Measurements from ENCODE around the gene TENM3.

The TENM3 gene

GRCh38 chr4:182754895-182755294, 511.7 kb downstream of the TENM3 start:
- Histone ChIP-seq H3K9ac (ENCODE audit: low read depth, low read length) (no peak overlapping the region), H3K36me3 (ENCODE audit: insufficient read depth, low read length) (no peaks in the 10 kb centered on the region), H3K9me3 (ENCODE audit: insufficient read depth, low read length, severe bottlenecking) (no peaks in the 10 kb centered on the region), H2AFZ (ENCODE audit: low read depth, low read length) (no peak overlapping the region), H3K27ac (ENCODE audit: low read length) (no peak overlapping the region), H4K20me1 (ENCODE audit: insufficient read depth, low read length) (no peaks in the 10 kb centered on the region), H3K79me2 (ENCODE audit: insufficient read depth, low read length) (no peaks in the 10 kb centered on the region), H3K4me2 (ENCODE audit: insufficient read depth, low read length) (no peak overlapping the region), H3K4me1 (ENCODE audit: insufficient read depth, low read length) (no peaks in the 10 kb centered on the region), H3K4me3 (ENCODE audit: low read depth in 1 of 2, low read length in 2 of 2) (no peak overlapping the region), H3K27me3 (ENCODE audit: insufficient read depth, low read length, poor library complexity) (no peaks in the 10 kb centered on the region)
- no peak for DNase-seq
- no peak for TF ChIP-seq CTCF (IDR thresholded peaks at IDR 0.05; ENCODE audit: borderline replicate concordance, extremely low read depth, low read length, poor library complexity, severe bottlenecking)
- TF ChIP-seq EZH2 (IDR thresholded peaks at IDR 0.05; ENCODE audit: borderline replicate concordance, low read depth, low read length, severe bottlenecking), result no peak
- ATAC-seq (ENCODE audit: insufficient read depth, low read depth), result no peak

GRCh38 chr4:182756161-182756690, 513.0 kb downstream of the TENM3 start:
- Histone ChIP-seq H3K4me3 (ENCODE audit: low read depth in 1 of 2, low read length in 2 of 2) (no peak overlapping the region), H3K4me1 (ENCODE audit: insufficient read depth, low read length) (no peaks in the 10 kb centered on the region), H4K20me1 (ENCODE audit: insufficient read depth, low read length) (no peaks in the 10 kb centered on the region)

GRCh38 chr4:182758273-182758672, 515.1 kb downstream of the TENM3 start:
- H3K4me1 ChIP-seq (ENCODE audit: insufficient read depth, low read length), result no peaks in the 10 kb centered on the region
- DNase-seq (no peak), ATAC-seq (ENCODE audit: insufficient read depth, low read depth) (no peak)
- H3K4me2 ChIP-seq (ENCODE audit: insufficient read depth, low read length), result no peak overlapping the region
- no peaks in the 10 kb centered on the region for H3K9me3 ChIP-seq (ENCODE audit: insufficient read depth, low read length, severe bottlenecking)
- no peak overlapping the region for H3K9ac ChIP-seq (ENCODE audit: low read depth, low read length)
- no peak overlapping the region for H2AFZ ChIP-seq (ENCODE audit: low read depth, low read length)
- no peaks in the 10 kb centered on the region for H4K20me1 ChIP-seq (ENCODE audit: insufficient read depth, low read length)
- no peak overlapping the region for H3K27ac ChIP-seq (ENCODE audit: low read length)
- H3K79me2 ChIP-seq (ENCODE audit: insufficient read depth, low read length), result no peaks in the 10 kb centered on the region
- TF ChIP-seq CTCF (IDR thresholded peaks at IDR 0.05; ENCODE audit: borderline replicate concordance, extremely low read depth, low read length, poor library complexity, severe bottlenecking), result no peak
- no peak for TF ChIP-seq EZH2 (IDR thresholded peaks at IDR 0.05; ENCODE audit: borderline replicate concordance, low read depth, low read length, severe bottlenecking)
- no peaks in the 10 kb centered on the region for H3K36me3 ChIP-seq (ENCODE audit: insufficient read depth, low read length)
- no peaks in the 10 kb centered on the region for H3K27me3 ChIP-seq (ENCODE audit: insufficient read depth, low read length, poor library complexity)
- no peak overlapping the region for H3K4me3 ChIP-seq (ENCODE audit: low read depth in 1 of 2, low read length in 2 of 2)

More at GRCh38 chr4:182756161-182756690, 513.0 kb downstream of the TENM3 start:
- ATAC-seq (ENCODE audit: insufficient read depth, low read depth), result no peak
- H3K27me3 ChIP-seq (ENCODE audit: insufficient read depth, low read length, poor library complexity), result no peaks in the 10 kb centered on the region
- no peak overlapping the region for H3K27ac ChIP-seq (ENCODE audit: low read length)
- H3K9ac ChIP-seq (ENCODE audit: low read depth, low read length), result no peak overlapping the region
- H3K4me2 ChIP-seq (ENCODE audit: insufficient read depth, low read length), result no peak overlapping the region
- H3K36me3 ChIP-seq (ENCODE audit: insufficient read depth, low read length), result no peaks in the 10 kb centered on the region
- no peaks in the 10 kb centered on the region for H3K79me2 ChIP-seq (ENCODE audit: insufficient read depth, low read length)
- DNase-seq, result no peak
- H3K9me3 ChIP-seq (ENCODE audit: insufficient read depth, low read length, severe bottlenecking), result no peaks in the 10 kb centered on the region
- TF ChIP-seq EZH2 (IDR thresholded peaks at IDR 0.05; ENCODE audit: borderline replicate concordance, low read depth, low read length, severe bottlenecking) (no peak), CTCF (IDR thresholded peaks at IDR 0.05; ENCODE audit: borderline replicate concordance, extremely low read depth, low read length, poor library complexity, severe bottlenecking) (no peak)
- H2AFZ ChIP-seq (ENCODE audit: low read depth, low read length), result no peak overlapping the region
